ENCODE data around the gene SDK2.
A peak's percentile ranks its signal among the peaks of the same experiment; 100 is the strongest.

The SDK2 gene

DNA sequence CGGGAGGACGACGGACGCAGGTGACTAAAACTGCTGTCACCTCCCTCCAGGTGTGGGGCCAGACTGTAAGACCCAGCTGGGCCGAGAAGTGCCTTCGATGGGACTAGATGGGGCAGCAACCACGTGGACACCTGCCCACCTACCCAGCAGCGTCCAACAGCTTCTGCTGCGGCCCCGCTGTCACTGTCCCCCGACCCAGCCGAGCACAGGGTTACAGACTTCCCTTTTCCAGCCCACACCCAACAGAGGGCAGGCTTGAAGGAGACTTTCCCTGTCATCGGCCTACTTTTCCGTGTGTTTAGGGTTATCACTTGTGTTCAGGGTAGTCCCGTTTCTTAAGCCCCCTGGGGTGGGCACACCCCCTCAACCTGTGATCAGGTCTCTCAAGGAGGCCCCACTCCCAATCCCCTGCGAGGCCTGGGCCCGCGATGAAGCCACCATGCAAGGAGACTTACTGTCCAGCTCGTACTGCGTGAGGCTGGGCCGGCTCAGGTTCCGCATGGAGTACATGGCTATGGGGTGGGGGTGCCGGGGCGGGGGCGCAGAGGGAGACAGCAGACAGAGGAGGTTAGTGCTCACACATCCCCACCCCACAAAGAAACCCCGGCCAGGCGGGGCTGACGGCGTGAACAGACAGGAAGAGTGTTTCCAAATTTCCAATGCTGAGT lies 263.7 kb downstream of the SDK2 start:
- no peak for DNase-seq

DNA sequence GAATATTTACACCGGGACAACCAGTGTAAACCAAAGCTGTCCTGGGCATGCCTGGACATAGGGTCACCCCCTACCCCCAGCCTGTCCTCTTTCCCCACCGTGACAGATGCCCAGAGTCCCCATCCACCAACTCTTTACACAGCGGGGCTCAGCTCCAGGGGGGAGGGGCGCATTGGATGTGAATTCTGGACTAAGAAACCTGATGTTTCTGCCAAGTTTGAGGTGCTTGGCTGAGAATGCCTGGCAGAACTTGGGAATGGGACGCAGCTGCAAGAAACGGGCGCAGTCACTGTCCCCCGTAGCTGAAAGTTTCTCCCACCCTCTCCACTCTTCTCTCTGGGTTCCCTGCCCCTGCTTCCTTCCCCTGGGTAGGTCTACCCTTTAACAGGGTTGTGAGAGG lies 264.4 kb downstream of the SDK2 start:
- no peak for DNase-seq

DNA sequence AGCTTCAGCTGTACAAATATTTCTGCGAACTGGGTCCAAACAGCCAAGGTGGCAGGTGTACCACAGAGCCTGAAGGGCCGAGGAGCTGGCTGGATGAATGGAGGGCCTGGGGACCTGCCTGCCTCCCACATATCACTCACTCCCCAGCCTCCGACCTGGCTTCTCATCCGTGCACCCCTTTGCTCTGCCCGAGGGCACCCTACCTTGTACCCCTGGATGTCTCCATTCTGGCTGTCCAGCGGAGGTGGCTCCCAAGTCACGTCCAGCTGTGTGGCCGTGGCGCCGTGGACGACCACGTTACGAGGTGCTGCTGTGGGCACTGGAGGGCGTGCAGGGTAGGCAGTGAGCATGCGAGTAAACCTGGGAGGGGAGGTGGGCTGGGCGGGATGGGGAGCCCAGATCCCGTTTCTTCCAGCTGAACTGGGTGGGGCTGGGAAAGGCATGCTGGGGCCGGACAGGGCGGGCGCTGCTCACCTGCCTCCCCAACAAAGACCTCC lies 265.2 kb downstream of the SDK2 start:
- DNase-seq, result no peak

DNA sequence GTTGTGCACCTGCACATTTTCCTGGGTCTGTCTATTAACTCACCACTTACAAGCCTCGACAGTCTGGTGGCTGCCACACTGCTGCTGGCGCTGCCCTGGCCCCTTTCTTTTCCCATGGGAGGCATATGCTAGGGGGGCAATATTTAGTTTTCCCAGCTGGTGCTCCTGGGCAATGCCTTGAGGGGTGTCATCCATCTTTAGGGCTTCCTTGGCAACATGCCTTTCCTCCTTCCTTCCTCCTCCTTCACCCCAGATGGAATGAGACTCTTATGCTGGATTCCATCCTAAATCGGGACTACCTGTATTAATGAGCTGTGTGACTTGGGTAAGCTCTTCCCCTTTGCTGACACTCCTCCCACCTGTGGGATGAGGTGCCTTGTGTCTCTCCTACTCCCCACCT lies 267.6 kb downstream of the SDK2 start:
- DNase-seq, result no peak

DNA sequence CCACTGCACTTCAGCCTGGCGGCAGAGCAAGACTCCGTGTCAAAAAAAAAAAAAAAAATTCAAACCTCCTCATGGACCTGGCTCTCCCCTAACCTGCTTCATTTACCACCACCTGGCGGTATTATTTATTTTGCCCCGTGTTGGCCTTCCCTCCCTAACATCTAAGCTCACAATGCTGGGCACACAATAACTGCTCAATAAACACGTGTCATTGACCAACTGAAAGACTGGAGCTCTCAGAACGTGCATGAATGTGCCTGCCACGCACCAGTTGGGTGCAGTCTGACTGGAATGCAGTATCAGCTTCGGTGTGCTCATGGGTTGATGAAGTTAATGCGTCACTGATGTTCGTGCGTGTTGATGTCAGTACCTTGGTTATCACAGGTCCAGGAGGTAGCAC lies 268.1 kb downstream of the SDK2 start:
- DNase-seq, result no peak

DNA sequence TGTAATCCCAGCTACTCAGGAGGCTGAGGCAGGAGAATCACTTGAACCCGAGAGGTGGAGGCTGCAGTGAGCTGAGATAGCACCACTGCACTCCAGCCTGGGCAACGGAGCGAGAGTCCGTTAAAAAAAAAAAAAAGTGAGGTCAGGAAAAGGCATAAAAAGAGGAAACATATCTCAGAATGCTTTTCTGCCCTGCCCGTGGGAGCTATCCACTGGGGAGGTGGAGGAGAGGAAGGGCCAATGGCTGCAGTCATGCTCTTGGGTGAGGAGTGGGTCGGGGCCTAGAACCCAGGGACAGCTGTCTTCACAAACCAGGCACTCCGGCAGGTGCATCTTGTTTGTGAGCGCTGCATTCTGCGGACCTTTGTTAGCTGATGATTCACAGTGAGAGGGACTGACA lies 272.4 kb downstream of the SDK2 start:
- DNase-seq, result no peak

DNA sequence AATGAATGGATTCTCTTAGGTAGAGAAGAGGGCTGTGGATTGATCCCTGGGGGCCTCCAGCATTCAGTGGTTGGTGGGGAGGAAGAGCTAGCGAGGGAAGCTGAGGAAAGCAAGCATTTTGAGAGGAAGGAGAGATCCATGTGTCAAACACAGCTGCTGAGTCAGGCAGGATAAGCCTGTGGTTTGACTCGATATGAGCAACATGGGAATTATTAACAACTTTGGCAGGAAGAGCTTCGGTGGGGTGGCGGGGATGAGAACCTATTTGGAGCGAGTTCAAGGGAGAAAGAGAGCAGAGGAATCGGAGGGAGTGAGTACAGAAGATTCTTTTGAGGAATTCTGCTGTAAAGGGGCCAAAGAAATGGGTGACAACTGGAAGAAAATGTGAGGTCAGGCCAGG lies 273.0 kb downstream of the SDK2 start:
- no peak for DNase-seq

DNA sequence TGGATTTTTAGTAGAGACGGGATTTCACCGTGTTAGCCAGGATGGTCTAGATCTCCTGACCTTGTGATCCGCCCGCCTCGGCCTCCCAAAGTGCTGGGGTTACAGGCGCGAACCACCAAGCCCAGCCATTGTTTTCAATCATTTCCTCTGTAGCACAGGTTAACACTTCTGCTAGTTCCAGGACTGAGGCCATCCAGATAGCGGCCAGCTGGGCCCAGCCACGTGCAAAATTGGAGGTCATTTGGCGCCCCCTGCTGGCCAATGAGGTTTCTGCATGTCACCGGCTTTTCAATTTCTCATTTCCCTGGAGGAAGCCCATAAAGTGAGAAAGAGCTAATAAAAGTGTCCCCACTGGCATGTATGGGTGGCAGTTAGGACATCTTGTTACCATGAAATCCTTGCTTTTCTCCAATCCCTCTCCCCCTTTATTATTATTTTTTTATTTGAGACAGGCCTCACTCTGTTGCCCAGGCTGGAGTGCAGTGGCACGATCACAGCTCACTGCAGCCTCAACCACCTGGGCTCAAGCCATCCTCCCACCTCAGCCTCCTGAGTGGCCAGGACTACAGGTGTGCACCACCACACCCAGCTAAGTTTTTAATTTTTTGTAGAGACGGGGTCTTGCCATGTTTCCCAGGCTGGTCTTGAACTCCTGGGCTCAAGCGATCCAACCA lies 274.3 kb downstream of the SDK2 start:
- peak; percentile 61 for DNase-seq

DNA sequence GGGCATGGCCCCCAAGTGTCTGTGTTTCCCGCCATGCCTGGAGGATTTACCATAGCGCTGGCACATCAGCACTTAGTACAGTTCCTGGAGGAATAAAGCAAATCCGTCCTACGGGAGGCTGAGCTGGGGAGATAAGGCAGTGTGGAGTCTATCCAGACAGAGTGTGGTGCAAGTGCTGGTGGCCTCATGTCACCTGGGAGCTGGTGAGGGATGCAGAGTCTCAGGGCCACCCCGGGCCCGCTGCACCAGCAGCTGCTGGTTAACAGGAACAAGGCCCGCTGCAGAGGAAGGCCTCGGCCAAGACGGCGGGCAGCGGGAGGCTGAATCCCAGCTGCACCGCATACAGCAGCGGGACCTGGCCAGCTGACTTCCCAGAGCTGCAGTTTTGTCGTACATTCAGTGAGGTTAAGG lies 275.1 kb downstream of the SDK2 start:
- no peak for DNase-seq

DNA sequence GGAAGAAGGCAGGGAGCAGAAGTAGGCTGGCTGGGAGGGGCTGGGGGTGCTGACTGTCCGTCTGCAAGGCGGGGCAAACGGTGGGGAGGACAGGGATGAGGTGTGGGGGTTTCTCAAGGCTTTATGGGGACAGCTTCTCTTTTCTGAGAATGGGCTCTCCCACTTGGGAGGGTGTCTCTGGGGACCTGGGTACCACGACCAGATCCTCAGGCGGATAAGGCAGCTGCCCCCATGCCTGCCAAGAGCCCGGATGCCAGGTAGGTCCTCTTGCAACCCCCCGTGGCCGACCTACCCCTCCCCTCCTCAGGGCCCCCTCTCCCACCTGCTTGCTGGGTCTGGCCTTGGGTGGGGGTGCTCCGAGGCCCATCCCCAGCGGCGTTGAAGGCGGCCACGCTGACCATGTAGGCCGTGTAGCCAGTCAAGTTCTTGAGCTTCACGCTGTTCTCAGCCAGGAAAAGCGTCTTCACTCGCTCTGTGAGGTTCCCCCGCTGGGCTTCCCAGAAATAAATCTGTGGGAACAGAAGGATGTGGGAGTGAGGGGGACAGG lies 276.1 kb downstream of the SDK2 start:
- DNase-seq, result no peak

DNA sequence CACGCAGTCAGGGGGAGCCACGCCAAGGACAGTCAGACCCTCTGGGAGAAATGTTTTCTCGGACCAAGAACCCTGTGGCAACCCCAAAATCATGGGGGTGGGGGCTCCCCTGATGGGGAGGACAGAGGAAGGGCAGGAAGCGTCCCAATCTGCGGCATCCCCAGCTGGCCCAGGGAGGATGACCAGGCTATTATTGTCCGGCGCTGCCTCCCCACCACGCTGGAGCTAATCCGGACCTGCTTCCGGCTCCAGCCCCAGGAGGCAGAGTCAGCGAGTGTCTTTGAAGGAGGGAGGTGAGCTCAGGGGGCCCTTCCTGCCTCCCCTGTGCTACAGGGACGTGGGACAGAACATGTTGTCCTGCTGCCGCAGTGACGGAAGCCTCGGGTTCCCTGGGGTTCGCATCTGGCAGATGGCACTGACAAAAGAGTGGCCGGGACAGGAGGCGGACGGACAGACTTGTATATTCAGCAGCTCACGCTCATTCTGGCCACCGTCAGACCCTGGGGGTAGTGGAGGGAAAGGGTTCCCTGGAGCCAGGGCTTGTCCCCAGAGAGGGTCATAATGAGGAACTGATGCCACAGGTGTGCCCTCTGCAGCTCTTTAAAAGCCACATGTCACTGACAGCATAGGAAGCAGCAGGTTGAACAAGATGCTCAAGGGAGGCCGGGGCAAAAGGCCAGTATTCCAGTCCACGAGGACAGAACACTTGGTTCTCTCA lies 278.2 kb downstream of the SDK2 start:
- no peak for DNase-seq

DNA sequence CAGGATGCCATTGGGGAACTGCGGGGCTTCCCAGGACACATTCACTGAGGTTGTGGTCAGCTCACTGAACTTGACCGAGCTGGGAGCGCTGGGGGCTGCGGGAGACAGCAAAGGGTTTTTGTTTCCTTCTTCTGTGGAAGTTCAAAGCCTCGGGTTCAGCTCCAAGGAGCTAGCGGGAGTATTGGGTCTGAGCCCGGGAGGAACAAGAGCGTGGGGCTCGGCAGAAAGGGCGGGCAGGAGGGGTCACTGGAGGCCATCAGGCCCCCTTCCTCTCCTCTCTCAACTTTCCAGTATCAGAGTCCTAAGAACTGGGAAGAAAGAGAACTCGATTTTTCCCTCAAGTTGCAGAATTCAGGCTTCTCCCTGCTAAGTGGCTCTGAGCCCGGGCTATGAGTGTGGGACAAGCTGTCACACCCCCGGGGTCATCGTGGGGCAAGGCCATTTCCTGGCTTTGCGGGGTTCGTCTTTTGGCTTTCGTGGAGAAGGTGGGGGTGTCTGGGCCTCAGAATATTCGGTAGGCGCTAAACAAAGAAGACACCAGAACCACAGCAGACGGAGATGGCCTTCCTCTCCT lies 278.9 kb downstream of the SDK2 start:
- DNase-seq, result no peak

DNA sequence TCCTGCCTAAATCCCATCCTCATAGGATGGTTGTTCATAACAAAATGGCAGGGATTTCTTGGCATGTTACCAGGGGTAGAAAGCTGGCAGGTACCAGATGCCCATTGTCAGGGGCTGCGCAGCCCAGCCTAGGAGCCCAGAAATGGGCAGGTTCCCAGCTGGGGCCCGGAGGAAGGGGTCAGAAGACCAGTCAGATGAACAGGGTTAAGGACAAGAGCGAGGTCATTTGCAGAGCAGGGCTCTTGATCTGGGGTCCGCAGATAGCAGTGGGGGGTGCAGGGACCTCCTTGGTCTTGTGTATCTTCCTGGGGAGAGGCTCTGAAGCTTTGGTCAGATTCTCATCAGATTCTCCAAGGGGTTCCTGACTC lies 280.1 kb downstream of the SDK2 start:
- no peak for DNase-seq

DNA sequence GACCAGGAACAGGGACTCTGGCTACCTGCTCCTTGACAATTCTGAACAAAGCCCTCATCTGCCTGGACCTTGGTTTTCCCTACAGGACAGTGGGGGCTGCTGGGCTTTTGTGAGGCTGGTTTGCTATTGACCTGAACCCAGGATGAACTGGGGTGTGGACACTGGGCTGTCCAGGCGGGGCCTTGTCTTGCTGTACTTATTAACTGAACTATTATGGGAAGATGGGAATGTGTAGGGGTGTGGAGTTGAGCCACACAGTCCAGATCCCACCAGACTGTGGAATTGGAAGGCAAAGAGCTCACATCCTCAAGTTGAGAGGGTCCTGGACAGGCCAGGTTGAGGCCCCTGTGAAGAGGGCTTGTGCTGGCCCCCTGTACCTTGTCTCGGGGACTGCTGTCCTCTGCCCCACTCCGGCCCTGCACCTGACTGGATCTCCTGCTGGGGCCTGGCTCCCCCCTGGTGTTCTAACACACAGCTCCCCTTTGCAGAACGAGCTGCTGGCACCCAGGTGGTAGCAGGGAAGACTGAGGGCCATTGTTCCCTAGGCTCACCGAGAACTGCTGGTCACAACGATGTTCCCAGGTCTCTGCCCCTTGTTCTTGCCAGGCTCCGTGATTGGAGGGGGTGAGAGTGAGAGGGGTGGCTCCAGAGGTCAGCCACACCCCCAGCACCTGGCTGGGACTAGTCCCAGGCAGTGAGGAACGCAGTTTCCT lies 280.6 kb downstream of the SDK2 start:
- no peak for DNase-seq

DNA sequence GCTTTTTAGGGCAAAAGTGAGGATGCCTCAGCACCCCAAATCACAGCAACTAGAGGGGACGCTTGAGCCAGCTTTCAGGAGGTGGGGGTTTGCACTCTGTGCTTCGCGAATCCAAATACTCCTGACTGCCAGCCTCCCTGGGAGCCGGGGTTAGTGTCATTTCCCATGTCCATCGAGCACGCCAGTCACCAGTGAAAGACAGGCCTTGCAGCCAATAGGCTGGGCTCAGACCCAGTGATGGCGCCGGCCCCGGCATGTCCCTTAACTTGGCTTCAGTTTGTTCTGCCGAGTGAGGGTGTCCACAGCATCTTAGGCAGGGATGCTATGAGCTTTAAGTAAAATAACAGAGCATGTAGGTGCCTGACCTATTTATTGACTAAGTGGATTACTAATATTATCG lies 281.5 kb downstream of the SDK2 start:
- DNase-seq, result no peak

DNA sequence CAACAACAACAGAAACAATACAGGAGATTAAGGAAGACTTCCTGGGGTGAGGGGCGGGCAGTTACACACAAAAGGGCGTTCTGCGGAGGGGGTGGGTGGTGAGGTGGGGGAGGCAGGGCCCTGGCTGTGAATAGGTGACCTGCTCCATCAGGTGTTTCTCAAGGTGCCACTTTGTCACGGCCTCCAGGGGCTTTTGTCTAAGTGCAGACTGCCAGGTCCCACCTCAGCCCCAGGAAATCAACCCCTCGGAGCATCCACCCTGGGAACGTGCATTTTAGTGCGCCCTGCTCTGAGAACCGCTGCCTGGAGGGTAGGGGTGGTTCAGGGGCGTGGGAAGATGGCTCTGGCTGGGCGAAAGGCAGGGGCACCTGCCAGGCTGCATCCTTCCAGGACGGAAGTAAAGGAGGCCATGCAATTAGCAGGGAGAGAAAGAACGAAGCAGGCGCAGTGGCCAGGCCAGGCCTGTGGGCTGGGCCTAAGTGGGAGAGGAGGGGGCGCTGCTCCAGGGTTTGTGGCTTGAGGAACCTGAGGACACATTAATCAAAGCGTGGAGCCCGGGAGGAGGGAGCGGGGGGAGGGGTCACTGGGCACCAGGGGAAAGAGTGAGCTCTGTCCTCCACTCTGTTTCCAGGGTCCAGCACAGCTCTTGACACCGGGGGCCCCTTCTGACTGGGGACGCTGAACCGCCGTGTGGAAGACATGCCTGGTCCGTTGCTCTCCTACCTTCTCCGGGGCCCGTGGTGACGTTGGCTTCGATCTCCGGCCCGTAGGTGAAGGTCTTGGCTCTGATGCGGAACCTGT lies 283.1 kb downstream of the SDK2 start:
- DNase-seq, result no peak

DNA sequence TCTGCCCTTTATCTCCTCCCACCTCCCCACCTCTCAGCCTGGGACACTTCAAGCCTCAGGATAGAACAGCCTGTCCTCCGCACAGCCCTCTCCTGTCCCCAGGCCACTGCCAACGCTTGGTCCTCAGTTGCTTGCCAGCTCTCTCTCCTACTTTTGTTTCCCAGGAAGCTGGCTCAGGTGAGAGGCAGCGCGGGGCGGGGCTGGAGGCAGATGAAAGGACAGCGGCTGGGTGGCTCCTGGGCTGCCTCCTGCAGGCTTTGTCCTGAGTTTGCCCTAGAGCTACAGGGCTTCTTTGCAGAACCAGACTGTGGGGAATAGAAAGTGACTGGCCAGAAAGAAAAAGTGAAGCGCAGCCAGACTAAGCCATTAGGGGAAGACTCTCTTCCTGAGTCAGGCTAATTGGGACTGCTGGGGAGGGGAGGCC lies 284.2 kb downstream of the SDK2 start:
- DNase-seq, result no peak

DNA sequence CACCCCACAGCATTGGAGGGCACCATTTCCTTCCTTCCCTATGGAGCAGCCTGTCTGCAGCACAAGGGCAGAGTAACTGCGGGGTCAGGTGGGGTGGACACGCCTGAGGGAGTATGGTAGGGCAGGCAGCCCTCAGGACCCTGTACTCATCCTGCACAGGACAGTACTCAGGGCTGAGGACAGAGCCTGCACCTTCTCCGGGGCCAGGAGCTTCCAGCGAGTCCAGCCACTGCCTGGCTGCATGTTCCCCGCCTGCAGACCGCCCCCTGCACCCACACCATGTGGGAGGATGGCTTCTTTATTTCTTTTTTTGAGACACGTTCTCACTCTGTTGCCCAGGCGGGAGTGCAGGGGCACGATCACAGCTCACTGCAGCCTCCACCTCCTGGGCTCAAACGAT lies 284.9 kb downstream of the SDK2 start:
- no peak for DNase-seq

DNA sequence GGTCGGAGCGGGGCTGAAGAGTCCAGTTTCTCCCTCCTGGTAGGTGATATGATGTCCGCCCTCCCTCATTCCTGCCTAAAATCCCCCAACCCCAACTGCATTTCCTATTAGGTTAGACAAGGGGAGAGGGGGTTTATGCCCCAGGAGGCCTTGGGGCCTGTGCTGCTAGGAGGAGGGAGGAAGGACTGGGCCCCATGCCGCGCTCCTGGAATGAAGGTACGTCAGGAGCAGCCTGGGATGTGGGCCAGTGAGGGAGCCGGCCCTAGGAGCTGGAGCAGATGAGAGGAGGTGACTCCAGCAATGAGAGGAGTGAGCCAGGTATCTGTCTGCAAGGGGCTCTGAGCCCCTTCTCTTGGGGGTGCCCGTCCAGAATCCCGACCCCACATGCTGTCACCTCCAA lies 285.6 kb downstream of the SDK2 start:
- no peak for DNase-seq

DNA sequence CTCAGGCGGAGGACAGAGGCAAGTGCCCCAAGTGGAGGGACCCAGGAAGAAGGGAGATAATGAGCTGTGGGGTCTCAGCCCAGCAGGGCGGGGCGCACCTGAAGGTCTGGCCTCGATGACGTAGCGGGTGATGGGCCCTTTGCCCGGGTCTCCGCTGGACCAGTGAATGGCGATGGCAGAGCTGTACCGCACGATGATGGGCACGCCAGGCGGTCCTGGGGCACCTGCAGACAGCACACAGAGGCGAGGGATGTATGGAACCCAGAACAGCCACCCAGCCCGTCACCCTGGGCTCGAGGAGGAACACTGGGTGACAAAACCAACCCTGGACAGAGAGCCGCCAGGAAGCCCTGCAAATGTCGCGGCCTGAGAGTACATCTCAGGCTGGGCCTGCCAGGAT lies 286.3 kb downstream of the SDK2 start:
- DNase-seq, result no peak

DNA sequence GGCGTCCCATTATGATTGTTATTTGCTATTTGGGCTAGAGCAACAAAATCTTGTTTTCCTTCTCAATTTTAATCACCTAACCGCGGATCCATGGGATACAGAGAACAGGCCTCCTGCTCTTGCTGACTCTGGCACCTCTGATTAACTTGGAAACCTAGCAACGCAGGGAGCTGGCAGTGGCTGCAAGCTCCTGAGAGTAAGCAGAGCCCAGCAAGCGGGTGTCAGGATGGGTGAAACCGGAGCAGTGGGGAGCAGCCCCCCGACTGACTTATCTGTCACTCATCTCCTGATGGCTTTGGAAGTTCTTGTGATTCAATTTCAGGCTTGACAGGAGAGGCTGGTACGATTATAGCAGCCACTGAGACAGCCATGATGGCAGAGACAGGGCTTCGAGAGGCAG lies 286.9 kb downstream of the SDK2 start:
- no peak for DNase-seq

DNA sequence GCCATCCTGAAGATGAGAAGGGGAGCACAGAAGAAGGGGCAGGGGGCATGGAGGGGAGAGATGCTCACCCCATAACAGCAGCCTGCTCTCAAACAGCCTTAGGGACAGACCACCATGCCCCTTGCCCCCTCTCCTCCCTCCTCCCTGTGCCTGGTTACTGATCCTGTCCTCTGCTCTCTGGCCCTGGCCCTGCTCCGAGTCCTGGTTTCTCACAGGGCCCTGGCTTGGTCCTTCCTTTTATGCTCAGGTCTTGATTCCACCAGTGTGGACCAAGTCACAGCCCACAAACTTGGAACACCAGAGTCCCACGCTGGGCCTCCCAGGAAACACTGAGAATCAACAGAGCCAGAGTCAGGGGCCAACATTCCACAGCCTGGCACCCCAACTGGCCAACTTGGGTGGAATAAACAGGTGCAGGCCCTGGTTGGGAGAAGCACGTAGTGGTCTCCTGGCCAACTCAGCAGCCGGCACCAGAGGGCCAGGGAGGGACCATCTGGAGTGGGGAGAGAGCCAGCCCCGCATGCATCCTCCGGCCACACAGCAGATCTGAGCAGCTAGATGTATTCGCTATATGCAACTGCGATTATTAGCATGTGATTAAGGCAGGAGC lies 287.6 kb downstream of the SDK2 start:
- no peak for DNase-seq
